SKM-1 (cell line): ENCODE measurements around the gene KCTD15.

Source experiments
- DNase-seq: peaks from one replicate; lab custom pipeline; 2025; ENCODE audit not compliant: unreplicated experiment; lab: John Stamatoyannopoulos, UW

Gene KCTD15, protein sequence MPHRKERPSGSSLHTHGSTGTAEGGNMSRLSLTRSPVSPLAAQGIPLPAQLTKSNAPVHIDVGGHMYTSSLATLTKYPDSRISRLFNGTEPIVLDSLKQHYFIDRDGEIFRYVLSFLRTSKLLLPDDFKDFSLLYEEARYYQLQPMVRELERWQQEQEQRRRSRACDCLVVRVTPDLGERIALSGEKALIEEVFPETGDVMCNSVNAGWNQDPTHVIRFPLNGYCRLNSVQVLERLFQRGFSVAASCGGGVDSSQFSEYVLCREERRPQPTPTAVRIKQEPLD

DNA sequence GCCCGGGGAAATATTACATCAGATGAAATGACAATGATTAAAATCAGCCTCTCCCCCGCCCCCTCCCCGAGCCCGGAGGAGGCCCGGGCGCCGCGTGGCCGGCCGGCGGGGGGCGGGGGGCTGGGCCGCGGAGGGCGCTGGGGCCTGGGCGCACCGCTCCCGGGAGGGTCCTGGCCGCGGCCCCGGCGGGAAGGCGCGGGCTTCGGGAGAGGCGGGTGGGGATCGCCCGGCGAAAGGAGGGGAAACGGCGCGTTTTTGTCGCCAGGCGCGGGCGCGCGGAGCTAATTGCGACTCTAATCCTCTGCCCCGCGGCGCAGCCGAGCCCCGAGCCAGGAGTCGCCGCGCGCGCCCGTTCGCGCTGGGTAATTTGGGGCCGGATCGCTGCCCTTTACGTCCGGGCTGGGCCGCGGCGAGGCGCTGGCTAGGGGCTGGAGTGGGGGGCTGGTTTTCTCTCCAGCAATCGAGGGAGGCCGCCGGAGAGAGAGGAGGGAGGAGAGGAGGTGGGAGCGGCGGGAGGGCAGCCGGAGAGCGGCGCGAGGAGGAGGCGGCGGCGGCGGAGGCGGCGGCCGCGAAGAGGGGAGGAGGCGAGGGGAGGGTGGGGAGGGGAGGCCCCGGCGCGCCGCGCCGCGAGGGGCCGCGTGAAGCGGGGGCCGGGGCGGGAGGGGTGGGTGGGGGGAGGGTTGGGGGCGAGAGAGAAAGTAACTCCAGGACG, at the start of gene KCTD15:
KCTD15 (plus strand) TSS at position 707 of the 712 bp plus-strand sequence. CDS start 3,585 bp downstream, outside the sequence.
- no peak for DNase-seq

DNA sequence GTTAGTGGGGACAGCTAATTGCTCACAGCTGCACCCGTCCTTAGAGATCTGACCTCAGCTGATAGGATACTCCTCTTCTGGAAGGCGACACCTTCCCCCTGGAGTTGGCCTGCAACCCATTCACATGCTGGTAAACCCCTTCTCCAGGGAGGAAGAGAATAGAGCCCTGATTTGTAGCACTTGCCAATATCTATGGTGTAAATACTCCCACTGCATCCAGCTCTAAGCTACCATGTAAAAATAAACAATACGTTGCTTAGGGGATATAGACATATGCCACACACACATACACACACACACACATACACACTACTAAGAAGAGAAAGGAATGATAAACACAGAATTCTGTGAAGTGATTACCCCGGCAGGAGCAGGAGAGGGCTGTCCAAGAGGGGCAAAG, 49.4 kb upstream of the KCTD15 start:
- no peak for DNase-seq

DNA sequence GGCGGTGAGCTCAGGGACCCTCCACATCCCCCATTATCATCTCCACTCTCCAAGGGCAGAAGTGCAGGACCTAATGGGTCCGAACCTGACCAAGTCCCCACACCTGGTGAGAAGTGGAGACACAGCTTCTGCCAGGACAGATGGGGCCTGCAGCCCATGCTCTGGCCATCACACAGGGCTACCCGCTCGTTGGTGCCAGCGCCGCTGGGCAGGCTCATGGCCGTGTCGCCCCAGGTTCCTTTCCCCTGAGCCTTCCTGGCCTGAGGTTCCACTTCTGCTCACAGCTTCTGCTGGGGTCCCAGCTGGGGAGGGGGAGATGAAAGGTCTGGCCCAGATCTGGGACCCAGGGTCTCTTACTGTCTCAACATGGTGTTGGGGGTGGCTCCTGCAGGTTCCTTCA, 48.4 kb upstream of the KCTD15 start:
- no peak for DNase-seq

DNA sequence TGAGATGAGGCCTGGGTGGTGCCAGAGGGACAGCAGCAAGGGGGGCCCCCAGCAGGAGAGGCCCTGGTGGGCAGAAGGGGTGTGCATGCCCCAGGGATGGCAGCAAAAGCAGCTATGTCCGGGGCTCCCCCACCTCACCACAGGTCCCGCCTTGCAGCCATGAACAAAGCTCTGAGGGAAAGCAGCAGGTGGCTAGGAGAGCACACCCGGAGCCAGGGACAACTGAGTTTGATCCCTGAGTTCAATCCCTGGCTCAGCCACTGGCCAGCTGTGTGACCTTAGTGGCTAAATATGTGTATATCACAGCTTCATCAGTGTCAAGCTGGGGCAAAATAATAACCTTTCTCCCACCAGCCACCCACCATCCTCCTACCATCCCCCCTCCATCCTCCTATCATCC, 47.7 kb upstream of the KCTD15 start:
- no peak for DNase-seq

DNA sequence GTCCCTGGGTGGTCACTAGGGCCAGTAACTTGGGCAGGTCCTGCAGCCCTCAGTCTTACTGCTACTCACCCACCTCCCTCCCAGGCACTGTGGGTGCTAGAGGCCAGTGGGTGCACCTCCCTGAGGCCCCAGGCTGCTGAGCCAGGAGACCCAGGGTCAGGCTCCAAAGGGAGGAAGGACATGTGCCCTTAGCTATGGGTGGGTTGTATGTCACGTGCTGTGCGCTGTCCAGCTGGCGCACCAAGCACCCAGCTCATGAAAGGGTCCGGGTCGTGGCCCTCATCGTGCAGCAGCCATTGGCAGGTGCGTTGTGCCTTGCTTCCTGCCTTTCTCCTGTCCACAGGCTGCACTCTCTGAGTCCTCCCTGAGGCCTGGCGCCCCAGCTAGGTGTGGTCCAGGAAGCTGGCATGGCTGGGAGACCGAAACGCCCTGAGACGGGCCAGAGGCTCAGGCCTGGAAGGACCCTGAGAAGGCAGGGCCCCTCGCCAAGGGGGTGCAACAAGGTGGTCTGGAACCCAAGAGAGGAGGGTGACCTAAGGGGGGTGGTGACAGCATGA, 47.0 kb upstream of the KCTD15 start:
- DNase-seq = no peak

DNA sequence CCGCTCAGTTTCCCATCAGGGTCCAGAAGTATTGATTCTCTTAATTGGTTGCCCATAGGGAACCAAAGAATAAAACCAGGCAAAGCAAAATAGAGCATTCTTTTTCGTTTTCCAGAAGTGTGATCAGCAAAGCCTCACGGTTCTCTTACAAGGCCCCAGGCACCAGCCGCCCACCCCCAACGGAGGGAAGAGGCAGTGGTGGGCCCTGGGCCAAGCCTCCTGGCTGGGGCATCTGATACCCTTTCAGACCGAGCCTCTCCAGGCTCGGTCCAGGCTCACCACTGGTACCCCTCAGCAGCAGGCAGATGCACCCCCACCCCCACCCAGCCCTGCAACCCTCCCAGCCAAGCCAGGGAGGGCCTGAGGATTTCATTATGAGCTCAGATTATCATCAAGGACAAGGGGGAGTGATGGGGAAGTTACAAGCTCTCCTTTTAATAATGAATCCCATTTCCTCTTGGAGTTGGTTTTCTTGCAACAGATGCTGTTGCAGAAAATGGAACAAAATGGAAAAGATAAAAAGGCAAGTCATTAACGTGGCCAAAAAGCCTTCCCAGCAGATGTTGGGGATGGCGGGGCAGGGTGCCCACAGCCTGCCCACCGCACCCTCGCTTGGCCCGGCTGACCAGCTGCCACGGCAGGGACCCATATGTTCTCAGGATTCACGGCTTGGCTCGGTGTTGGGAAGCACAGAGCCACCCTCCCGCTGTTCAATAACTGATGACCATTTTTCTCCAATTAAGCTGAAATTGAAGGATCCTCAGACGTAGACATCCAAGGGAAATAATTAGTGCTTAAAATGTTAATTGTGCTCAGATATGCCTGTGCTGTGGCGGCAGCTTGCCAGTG, 45.9 kb upstream of the KCTD15 start:
- no peak for DNase-seq

DNA sequence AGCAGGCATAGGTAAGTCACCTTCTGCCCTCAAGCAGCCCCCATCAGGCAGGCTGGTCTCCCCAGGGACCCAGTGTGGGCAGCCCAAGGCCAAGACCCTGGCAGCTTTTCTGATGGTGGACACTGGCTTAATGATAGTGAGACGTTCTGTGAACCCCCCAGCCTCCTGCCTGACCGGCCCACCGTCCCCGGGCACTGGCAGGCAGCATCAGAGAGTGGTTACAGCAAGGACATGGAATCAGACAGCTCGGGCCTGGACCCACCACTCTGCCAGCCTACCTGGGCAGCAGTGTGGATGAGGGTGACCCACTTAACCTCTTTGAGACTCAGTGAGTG, 45.3 kb upstream of the KCTD15 start:
- DNase-seq = no peak

DNA sequence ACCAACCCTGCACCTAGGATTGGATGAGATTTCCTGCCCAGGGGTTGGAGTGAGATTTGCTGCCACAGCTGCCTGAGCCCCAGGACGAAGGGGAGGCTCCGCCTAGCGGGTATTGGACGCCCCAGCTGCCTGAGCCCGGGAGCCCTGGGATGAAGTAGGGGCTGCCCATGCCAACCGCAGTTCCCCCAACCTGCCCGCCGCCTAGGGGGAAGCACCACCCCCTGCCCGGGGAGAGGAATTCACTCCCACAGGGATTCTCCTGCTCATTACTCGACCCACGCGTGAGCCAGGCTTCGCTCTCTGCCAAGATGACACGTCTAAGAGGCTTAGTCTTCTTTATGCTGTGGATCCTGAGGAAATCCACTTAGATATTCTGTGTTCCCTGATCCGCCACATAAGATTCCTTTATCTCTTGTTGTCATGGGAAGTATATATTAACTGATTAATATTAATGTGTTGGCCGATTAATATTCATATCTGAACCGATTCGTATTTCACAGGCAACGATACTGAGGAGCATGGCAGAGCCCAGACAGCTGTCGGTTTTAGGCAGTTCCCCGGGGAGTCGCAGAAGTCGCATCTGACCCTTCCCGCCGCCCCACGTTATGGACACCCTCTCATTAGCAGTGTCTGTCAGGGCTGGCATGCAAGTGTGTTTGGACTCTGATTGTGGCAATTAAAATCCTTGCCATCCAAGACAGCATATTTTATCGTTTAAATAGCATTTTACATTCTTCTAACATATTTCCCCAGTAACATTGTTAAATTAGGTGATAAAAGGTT, 44.5 kb upstream of the KCTD15 start:
- no peak for DNase-seq

DNA sequence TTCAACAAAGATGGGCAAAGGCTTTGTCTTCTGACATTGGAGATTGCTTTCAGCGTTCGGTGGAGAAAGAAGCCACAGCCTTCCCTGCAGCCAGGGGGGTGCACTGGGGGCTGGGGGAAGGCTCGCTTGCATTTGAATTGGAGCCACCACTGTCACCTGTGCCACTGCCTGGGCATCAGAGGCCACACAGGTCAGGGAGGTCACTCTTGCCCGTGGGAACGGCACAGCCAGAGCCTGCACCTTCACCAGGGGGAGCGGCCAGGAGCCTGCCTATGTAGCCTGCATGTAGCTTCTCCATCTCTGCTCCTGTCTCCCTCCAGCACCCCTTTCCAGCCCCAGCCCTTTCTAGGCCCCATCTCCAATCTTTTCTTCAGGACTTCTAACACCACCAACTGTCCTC, 43.7 kb upstream of the KCTD15 start:
- no peak for DNase-seq

DNA sequence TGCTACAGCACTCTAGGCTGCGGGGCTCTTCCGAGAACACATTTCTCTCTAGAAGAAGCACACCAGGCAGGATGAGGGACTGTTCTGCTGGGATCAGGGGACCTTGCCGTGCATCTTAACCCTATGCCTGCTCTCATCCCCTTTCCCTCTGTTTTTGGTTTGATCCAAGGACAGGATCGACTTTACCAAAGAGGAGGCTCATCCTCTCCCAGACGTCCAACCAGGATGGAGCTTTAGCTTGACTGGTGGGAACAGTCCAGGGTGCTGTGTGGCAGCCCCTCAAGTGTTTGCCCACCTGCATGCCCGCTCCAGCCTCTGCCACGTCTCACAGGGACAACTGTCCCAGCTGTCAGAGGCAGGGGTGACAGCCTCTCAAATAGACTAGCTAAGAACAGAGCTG, 42.3 kb upstream of the KCTD15 start:
- DNase-seq = no peak

DNA sequence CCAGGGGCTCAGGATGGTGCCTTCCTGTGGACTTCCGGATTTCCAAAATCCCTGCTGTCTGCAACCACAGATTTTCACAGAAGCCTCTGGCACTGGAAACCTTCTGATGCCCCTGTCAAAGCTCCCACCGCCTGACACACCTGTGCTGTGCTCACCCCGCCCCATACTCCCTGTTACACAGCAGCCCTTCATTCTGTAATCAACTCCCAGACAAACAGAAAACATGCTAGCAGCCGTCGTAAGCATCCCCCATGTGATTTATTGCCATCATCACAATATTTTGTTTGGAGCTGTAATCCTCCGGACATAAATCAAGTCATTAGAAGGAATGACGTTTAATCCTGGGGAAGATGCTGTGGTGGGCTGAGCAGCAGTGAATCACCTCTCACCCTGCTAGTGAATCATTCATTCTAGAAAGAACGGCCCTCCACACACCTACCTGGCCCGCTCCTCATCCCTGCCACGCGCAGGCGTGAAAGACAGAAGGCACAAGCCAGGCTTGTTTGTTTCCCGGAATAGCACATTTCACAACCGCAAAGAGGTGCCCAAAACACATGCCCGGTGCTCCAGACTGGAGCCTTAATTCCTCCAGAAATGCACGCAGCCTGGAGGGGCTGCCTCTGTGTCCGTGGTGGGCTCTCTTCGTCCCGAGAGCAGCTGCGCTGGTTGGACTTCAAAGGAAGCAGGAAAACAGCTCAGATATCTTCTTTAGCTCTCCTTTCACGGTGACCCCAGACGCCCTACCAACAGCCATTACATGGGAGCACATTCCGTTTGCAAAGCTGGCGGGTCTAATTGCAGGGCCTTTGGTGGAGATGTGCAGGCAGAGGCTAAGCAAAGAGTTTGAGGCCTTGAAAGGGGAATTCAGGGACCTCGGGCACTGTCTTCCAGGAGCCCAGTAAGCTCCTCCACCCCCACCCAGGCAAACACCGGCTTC, 41.3 kb upstream of the KCTD15 start:
- DNase-seq = no peak

DNA sequence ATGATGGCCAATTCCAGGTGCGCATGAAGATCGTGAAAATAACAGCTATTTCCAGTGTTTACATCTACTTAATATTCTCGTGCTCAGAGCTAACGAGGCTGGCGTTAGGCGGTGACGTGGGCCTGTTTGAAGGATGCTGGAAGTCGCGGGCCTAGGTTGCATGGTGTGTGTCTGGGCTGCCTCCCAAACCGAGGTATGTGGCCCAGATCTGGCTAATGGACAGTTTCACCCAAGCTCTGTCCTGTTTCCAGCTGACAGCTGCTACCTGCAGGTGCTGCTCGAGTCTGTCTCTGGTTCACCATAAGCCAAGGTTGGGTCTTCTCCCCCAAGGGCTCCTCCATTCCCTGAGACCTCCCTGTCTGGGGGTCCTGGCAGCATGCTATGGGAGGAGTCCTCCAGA, 40.5 kb upstream of the KCTD15 start:
- DNase-seq = no peak

DNA sequence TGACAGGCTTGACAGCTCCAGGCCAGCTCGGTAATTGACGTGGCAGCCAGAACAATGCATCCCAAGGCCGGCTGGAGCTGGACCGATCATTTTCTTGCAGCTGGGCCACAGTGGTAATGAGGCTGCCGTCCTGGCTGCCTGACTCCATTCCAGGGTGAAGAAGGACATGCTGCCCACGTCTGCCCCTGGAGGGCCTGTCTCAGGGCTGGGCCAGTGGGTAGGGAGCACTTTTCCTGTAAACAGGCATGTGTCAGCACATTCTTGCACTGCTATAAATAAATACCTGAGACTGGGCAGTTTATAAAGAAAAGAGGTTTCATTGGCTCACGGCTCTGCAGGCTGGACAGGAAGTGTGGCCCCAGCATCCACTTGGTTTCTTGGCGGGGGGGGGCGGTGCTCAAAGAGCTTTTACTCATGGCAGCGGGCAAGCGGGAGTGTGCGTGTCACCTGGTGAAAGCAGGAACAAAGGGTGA, 38.1 kb upstream of the KCTD15 start:
- no peak for DNase-seq

DNA sequence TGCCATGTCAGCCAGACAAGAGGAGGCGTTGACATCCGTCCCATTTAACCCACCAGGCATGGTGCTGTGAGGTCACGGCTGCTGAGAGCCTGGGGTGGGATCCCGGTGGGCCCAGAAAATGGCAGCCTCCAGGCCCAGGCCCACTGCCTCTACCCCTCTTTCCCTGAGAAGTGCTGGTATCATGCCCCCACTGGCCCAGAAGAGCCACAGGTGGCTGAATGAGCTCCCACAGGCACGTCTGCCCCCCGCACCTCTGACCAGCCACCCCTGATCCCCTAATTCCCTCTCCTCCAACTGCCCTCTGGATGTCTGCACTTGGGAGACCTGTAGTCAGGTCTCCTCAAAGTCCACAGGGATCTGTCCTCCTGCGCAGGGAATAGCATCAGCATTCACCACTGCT, 37.3 kb upstream of the KCTD15 start:
- DNase-seq = no peak

DNA sequence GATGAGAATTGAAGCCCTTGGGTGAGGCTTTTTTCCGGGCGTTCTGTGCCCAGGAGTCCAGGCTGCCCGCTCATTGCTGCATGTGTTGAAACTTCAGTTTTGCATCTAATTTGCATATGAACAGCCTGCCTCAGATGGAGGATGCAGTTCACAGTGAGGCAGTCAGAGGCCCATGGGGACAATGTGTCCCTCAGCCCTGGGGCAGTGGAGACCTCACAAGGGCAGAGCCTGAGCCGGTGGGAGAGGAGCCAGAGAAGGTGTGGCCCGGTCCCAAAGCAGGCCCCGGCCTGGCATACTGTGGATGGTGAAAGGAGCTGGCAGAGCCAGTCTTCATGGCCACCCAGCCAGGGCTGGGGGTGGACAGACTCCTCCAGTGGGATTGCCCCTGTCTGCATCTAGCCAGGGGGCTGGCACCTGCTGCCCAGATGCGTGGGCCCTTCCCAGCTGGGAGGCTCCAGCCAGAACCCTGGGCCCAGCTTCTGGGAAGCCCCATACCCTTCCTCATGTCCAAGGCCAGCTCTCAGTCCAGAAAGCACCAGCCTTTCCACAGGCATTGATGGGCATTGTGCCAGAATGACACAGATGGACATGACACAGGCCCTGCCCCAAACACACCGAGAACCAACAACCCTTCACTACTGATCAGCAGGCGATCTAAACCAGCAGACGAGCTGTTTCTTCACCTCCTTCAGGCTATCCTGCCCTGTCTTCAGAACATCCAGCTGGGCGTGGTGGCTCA, 32.9 kb upstream of the KCTD15 start:
- DNase-seq = no peak

DNA sequence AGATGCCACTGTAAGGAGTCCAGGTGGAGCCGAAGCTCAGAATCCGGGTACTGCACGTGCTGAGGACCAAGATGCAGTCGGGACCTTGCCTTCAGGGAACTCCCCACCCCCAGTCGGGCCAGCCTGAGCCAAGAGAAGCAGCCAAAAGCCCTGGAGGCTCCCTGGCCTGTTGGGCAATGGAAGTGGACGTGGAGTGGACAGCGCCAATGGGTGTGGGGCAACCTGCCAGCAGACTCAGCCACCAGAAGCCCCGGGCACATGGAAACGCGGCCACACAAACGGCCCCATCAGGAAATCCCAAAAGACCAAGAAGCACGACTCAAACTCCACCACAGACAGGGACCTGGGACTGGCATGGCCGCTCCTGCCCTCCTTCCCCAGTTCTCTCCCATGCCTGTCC, 30.0 kb upstream of the KCTD15 start:
- no peak for DNase-seq

DNA sequence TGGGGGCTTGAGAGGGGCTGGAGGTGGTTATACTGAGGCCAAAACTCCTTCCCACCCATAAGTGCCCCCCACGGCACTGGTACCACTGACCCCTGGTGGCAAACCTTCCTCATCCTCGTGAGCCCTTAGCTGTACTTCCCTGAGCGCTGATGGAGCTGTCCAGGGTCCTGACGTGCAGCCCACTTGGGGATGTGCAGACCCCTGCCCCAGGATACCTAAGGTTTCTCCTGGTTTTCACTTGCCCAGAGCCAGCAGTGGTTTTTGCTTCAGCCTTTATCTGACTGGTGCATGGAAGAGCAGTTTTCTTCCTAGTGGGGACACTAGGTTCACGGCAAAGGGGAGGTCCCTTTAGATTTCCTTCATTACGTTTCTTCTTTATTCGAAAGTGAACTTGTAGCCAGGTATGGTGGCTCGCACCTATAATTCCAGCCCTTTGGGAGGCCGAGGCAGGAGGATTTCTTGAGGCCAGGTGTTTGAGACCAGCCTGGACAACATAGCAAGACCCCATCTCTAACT, 28.7 kb upstream of the KCTD15 start:
- no peak for DNase-seq

DNA sequence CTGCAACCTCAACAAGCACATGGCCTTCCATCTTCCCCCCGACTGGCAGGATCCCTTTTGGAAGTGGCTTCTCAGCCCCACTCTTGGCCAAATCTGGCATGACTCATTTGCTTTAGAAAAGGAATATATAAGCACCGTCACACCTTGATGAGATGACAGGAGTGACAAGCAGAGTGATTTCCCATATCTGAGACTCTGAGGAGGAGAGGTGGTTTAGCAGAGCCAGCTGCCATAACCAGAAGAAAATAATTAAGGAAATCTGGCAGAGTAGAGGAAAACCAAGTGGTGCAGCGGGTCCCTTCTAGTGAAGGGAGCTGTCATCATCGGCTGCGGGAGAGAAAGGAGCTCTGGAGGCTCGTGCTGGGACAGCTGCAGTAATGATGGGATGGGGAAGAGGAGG, 27.5 kb upstream of the KCTD15 start:
- DNase-seq = no peak

DNA sequence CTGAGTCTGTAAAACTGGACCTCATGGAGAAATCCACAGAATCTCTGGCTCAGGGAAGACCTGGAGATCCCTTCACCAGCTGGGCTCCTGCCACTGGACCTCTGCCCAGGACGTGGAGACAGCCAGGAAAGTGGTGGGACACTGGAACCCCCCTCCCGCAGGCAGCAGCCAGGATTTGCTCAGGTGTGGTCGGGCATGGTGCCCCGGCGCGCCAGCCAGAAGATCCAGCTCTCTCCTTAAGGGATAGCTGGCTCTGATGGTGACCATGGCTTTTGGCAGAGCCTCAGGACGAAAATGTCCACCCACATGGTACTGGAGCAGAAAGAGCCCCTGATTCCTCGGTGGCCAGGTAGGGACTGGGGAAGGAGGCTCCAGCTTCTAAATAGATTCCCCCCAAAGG, 26.6 kb upstream of the KCTD15 start:
- no peak for DNase-seq
